Progenitor cell of endocrine pancreas (in vitro differentiated cells): ENCODE data around the gene CD82. TPM values are rescaled to one million over a fixed set of nuclear protein-coding genes. Genes with fewer than 3 reads are reported as not detected.

Experiments used
- DNase-seq: peaks from one replicate; pipeline ENCODE4 v3.0.0; 2021; ENCODE audit warnings: low spot score; ENCODE audit not compliant: unreplicated experiment
- H3K27ac Mint-ChIP-seq: 2 replicates; pipeline ENCODE4 v1.8.0; 2021; ENCODE audit warnings: mild to moderate bottlenecking, moderate library complexity, mixed read lengths
- H3K27me3 Mint-ChIP-seq: 2 replicates; pipeline ENCODE4 v1.8.0; 2021; ENCODE audit warnings: mixed read lengths
- H3K36me3 Mint-ChIP-seq: 2 replicates; pipeline ENCODE4 v1.8.0; 2022; ENCODE audit warnings: mixed read lengths; ENCODE audit not compliant: insufficient read depth
- H3K4me1 Mint-ChIP-seq: 2 replicates; pipeline ENCODE4 v1.8.0; 2021; ENCODE audit warnings: low read depth, mixed read lengths
- H3K4me3 Mint-ChIP-seq: 2 replicates; pipeline ENCODE4 v1.8.0; 2021; ENCODE audit warnings: low read depth, mild to moderate bottlenecking, moderate library complexity, mixed read lengths
- H3K9me3 Mint-ChIP-seq: 2 replicates; pipeline ENCODE4 v1.8.0; 2021; ENCODE audit warnings: low read depth, mixed read lengths
- total RNA-seq: library from RNA; stranded (reverse); gene quantifications from 2 replicates; pipeline ENCODE4 v1.2.1, GENCODE V29; 2021
- TF ChIP-seq, protein P1 (sequence below): fragments of 200-600 bp; sonication (generic); IDR thresholded peaks from one replicate; pipeline ENCODE4 v1.5.0; 2021; ENCODE audit warnings: antibody characterized with exemption, mild to moderate bottlenecking; ENCODE audit not compliant: unreplicated experiment

Gene CD82
- total RNA-seq, 1 donor from 2014 or later, result 9.3 TPM

DNA sequence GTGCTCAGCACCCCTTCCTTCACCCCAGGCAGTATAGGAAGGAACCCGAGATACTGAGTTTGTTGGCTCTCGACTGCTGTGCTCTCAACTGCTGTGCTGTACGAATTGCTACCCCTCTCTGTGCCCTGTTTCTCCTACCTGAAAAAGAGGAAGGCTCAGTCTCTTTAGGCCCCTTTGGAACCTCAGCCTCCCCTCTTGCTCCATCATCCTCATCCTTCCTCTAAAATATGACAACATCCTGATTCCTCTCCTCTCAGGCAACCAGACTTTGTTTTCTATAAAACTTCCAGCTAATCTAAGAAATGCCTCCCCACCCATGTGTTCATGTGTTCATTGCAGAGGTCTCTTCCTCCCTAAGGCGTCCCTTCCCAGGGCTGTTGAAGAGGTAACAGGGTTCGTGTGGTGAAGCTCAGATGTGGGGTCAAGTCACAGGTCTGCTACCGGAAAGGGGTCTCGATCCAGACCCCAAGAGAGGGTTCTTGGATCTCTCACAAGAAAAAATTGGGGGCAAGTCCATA lies 35.5 kb upstream of the CD82 start:
- no peaks in the 10 kb centered on the region for H3K9me3 Mint-ChIP-seq
- peaks cover 33% of the 10 kb centered on the region for H3K27me3 Mint-ChIP-seq
- no peak overlapping the region for H3K4me3 Mint-ChIP-seq
- no peak for DNase-seq
- no peak overlapping the region for H3K27ac Mint-ChIP-seq
- TF ChIP-seq, protein P1, sequence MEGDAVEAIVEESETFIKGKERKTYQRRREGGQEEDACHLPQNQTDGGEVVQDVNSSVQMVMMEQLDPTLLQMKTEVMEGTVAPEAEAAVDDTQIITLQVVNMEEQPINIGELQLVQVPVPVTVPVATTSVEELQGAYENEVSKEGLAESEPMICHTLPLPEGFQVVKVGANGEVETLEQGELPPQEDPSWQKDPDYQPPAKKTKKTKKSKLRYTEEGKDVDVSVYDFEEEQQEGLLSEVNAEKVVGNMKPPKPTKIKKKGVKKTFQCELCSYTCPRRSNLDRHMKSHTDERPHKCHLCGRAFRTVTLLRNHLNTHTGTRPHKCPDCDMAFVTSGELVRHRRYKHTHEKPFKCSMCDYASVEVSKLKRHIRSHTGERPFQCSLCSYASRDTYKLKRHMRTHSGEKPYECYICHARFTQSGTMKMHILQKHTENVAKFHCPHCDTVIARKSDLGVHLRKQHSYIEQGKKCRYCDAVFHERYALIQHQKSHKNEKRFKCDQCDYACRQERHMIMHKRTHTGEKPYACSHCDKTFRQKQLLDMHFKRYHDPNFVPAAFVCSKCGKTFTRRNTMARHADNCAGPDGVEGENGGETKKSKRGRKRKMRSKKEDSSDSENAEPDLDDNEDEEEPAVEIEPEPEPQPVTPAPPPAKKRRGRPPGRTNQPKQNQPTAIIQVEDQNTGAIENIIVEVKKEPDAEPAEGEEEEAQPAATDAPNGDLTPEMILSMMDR, result no peak
- no peaks in the 10 kb centered on the region for H3K4me1 Mint-ChIP-seq
- H3K36me3 Mint-ChIP-seq, result no peaks in the 10 kb centered on the region

DNA sequence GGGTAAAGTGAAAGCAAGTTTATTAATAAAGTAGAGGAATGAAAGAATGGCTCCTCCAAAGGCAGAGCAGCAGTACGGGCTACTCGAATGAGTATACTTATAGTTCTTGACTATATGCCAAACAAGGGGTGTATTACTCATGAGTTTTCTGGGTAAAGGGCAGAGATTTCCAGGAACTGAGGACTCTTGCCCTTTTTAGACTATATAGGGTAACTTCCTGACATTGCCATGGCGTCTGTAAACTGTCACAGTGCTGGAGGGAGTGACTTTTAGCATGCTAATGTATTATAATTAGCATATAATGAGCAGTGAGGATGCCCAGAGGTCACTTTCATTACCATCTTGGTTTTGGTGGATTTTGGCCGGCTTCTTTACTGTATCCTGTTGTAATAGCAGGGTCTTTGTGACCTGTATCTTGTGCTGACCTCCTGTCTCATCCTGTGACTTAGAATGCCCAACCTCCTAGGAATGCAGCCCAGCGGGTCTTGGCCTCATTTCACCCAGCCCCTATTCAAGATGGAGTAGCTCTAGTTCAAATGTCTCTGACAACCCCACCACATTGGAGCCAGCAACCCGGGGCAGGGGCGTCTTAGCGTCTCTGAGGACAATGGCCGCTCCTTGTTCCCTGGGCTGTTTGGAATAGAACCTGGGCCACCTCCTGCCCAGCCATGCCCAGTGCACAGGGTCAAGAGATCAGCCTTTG lies 34.9 kb upstream of the CD82 start:
- H3K27ac Mint-ChIP-seq, result no peak overlapping the region
- no peaks in the 10 kb centered on the region for H3K9me3 Mint-ChIP-seq
- TF ChIP-seq, protein P1, result no peak
- no peak overlapping the region for H3K4me3 Mint-ChIP-seq
- no peaks in the 10 kb centered on the region for H3K4me1 Mint-ChIP-seq
- H3K36me3 Mint-ChIP-seq, result no peaks in the 10 kb centered on the region
- DNase-seq, result no peak
- H3K27me3 Mint-ChIP-seq, result peaks cover 32% of the 10 kb centered on the region

DNA sequence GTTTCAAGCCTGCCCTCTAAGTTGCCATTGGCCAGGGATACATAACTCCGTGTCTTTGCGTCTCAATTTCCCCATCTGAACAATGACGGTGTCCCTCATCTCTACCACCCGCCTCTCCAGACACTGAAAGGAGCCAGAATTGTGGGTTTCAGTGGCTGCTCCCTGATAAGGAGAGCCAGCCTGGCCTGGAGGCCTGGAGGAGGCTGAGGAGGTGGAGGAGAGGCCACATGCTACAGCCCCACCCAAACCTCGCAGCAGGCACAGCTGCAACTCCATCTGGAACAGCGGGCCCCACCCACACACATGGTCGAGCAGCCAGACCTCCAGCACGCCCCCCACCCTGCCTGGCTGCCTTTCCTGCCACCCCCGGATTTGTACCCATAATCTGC lies 34.4 kb upstream of the CD82 start:
- Mint-ChIP-seq H3K36me3 (no peaks in the 10 kb centered on the region), H3K9me3 (no peaks in the 10 kb centered on the region), H3K4me3 (no peak overlapping the region), H3K27ac (no peak overlapping the region), H3K4me1 (no peaks in the 10 kb centered on the region), H3K27me3 (peaks cover 35% of the 10 kb centered on the region)
- TF ChIP-seq, protein P1, result no peak
- no peak for DNase-seq

DNA sequence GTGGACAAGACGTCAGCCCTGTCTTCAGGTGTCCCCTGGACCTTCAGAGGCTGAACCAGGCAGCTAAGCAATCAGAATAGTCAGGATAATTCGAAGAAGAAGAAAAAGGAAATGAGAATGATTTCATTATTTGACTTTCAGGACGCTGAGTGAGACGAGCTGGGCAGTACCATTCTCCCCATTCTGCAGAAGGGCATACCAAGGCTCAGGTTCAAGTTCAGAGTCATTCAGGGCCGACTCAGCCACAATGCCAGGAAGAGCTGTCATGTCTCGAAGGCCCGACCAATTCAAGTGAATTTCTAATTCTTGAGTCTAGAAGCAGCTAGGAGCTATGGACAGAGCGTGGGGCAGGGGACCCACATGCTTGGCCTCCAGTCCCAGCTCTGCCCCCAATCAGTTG lies 33.8 kb upstream of the CD82 start:
- no peak for DNase-seq
- Mint-ChIP-seq H3K27ac (no peak overlapping the region), H3K36me3 (no peaks in the 10 kb centered on the region), H3K4me1 (no peaks in the 10 kb centered on the region), H3K4me3 (no peak overlapping the region), H3K9me3 (no peaks in the 10 kb centered on the region), H3K27me3 (peaks cover 38% of the 10 kb centered on the region)
- TF ChIP-seq, protein P1, result no peak

DNA sequence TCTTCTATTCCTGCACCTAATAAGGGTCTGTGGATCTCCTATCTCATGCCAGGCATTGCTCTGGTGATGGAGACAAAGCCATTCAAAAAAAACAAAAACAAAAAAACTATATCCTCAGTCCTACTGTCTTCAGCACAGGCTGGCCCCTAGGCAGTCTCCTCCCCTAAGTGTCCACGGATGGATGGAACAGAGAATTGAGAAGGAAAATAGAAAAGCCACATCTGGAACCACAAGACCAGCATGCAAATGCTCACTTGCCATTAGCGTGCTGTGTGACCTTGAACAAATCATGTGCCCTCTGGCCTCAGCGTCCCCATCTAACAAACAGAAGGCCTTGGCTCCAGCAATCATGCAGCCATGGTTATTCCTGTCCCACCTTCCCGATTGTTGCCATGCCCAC lies 32.7 kb upstream of the CD82 start:
- Mint-ChIP-seq H3K4me3 (no peak overlapping the region), H3K4me1 (no peaks in the 10 kb centered on the region), H3K36me3 (no peaks in the 10 kb centered on the region), H3K9me3 (no peaks in the 10 kb centered on the region), H3K27me3 (peaks cover 32% of the 10 kb centered on the region), H3K27ac (no peak overlapping the region)
- TF ChIP-seq, protein P1, result no peak
- DNase-seq, result no peak
